Measurements from ENCODE around the gene BMP10.

Gene BMP10

GRCh38 chr2:68849579-68850030, 21.6 kb downstream of the BMP10 start:
- no peak for DNase-seq

- no peak for DNase-seq
These were observed 23.4 kb downstream of the BMP10 start for GRCh38 chr2:68847751-68848150.

GRCh38 chr2:68846091-68846490, 25.1 kb downstream of the BMP10 start:
- DNase-seq: no peak

GRCh38 chr2:68845043-68845442, 26.2 kb downstream of the BMP10 start:
- no peak for DNase-seq

- no peak for DNase-seq
These were observed 31.9 kb downstream of the BMP10 start for GRCh38 chr2:68839260-68839833.

- DNase-seq: no peak
These were observed 32.6 kb downstream of the BMP10 start for GRCh38 chr2:68838641-68839040.

- DNase-seq: no peak
These were observed 33.3 kb downstream of the BMP10 start for GRCh38 chr2:68837861-68838341.

GRCh38 chr2:68837164-68837860, 33.9 kb downstream of the BMP10 start:
- DNase-seq: peak; percentile 47

GRCh38 chr2:68835621-68836020, 35.6 kb downstream of the BMP10 start:
- no peak for DNase-seq

GRCh38 chr2:68834737-68835376, 36.3 kb downstream of the BMP10 start:
- no peak for DNase-seq

- no peak for DNase-seq
These were observed 38.0 kb downstream of the BMP10 start for GRCh38 chr2:68833162-68833561.

- DNase-seq: peak; percentile 12
These were observed 38.8 kb downstream of the BMP10 start for GRCh38 chr2:68832233-68832869.

GRCh38 chr2:68831686-68832232, 39.4 kb downstream of the BMP10 start:
- DNase-seq: no peak

GRCh38 chr2:68829749-68830148, 41.4 kb downstream of the BMP10 start:
- DNase-seq: no peak

- peak; percentile 43 for DNase-seq
These were observed 42.1 kb downstream of the BMP10 start for GRCh38 chr2:68828887-68829708.

GRCh38 chr2:68827666-68828065, 43.5 kb downstream of the BMP10 start:
- DNase-seq: no peak

GRCh38 chr2:68825866-68826265, 45.3 kb downstream of the BMP10 start:
- no peak for DNase-seq

GRCh38 chr2:68824831-68825230, 46.4 kb downstream of the BMP10 start:
- DNase-seq: no peak

GRCh38 chr2:68822207-68822872, 48.9 kb downstream of the BMP10 start:
- no peak for DNase-seq

GRCh38 chr2:68819556-68819955, 51.6 kb downstream of the BMP10 start:
- no peak for DNase-seq

- no peak for DNase-seq
These were observed 53.9 kb downstream of the BMP10 start for GRCh38 chr2:68817306-68817705.
